Stimulated activated CD4-positive, alpha-beta T cell treated with anti-CD3 and anti-CD28 coated beads, TNF-alpha, amount 100 ng/mL, for 48 hours (primary cell): ENCODE measurements around the gene SERINC2.
A peak's percentile ranks its signal among the peaks of the same experiment; 100 is the strongest.
"Not testable (repeated sequence)": the region's sequence is repeated elsewhere in the genome, so short reads cannot be mapped to it uniquely, and the experiment has no call there.

Experiments
- DNase-seq, 3 donors: peaks; one replicate each; pipeline ENCODE4 v3.0.0-alpha.2; 2020; ENCODE audit warnings: low read depth in 3 of 3

The SERINC2 gene

DNA sequence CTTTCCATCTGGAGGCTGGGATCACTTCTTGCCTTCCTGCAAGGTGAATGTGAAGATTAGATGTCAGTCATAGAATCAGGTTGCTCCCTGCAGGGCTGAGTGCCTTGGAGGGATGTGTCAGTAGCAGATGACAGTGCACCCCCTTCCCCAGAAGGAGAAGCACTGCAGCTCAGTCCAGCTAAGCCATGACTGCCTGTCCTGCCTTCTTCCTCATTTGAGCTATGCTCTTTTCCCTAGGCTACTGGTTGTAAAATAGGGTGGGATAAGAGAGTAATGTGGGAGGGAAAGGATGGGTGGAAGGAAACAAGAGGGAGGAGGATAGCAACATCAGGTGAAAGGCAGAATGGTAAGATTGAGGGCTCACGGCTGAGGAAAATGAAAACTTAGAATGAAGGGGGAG lies 29.0 kb upstream of the SERINC2 start:
- no peak for DNase-seq

- DNase-seq, result not testable (repeated sequence)
These were observed 26.3 kb upstream of the SERINC2 start for GRCh38 chr1:31386576-31387243.

DNA sequence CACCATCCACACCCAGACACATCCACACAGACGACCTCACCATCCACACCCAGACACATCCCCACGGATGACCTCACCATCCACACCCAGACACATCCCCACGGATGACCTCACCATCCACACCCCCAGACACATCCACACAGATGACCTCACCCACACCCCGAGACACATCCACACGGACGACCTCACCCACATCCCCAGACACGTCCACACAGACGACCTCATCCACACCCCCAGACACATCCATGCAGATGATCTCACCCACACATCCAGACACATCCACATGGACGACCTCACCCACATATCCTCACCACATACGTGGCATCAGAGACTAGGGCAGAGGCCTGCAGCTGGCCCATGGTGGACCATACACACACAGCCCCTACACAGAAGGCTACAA lies 25.4 kb upstream of the SERINC2 start:
- no peak for DNase-seq

DNA sequence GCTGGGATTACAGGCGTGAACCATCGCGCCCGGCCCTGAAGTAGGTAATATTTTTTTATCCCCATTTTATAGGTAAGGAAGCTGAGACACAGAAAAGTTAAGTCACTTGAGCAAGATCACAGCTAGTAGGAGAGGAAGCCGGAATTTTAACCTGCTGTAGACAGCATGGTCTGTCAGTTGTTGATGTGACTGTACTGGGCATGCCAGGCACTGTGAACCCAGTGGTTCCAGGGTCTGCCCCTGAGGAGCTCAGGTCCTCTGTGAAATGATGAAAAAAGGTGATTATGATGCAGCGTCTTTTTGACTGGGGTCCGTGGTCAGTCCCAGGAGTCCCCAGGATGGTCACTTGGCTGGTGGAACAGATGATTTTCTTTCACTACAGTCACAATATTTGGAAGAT lies 23.4 kb upstream of the SERINC2 start:
- DNase-seq, result no peak

DNA sequence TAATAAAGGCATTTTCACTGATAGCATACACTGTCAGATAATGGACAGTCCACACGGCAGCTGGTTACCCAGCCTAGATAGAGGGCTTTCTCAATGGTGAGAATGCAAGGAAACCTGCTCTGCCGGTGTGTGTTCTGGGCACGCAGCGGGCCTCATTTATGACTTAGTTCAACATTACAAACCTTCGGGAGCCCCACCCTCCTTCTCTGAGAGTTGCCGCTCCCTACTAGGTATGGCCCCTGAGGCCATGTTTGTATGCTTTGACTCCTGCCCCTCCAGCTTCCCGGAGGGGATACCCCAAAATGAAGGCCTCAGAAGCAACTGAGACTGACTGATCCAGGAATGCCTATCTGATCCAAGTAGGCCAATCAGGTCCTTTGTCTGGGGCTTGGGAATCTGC lies 22.9 kb upstream of the SERINC2 start:
- no peak for DNase-seq

DNA sequence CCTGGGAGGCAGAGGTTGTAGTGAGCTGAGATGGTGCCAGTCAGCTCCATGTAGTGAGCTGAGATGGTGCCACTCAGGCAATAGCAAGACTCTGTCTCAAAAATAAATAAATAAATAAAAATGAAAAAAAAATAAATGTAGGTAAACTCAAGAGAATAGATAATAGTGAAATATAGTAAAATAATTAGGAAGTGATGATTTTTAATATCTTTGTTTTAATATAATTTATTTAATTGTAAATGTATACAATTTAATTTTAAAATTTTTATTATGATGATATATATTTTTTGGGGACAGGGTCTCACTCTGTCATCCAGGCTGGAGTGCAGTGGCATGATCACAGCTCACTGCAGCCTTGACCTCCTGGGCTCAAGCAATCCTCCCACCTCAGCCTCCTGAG lies 19.6 kb upstream of the SERINC2 start:
- DNase-seq, result no peak

- peak; percentile 65 to 82 (median 69) for DNase-seq
These were observed 18.3 kb upstream of the SERINC2 start for GRCh38 chr1:31394584-31395193.

DNA sequence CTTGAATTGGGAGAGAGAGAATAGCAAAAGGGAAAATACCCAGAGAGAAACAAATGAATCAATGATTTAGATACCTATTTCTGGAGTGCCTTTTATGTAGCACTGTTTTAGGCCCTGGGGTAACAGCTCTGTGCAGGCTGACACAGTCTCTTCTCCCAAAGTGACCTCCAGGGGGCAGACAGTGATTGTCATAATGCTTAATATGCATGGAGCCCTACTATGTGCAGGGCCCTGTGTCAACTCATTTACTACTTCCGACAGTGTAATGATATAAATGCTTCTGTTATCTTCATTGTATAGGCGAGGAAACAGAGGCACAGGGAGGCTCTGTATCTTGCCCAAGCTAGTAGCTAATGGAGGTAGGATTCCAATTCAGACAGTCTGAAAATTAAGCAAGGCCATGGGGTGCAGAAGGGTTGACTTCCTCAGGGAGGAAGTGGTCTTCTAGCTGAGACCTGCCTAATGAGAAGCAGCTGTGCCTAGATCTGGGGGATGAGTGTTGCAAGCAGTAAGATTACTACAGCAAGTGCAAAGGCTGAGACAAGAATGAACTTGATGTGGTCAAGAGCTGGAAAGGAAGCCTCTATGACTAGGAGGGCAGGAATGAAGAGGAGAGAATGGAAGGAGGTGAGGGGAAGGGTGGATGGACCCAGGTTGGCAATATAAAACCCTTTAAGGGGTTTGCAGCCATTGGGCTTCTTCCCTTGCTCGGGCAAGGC lies 16.2 kb upstream of the SERINC2 start:
- no peak for DNase-seq

GRCh38 chr1:31397360-31398095 lies 15.5 kb upstream of the SERINC2 start:
- DNase-seq, result no peak

DNA sequence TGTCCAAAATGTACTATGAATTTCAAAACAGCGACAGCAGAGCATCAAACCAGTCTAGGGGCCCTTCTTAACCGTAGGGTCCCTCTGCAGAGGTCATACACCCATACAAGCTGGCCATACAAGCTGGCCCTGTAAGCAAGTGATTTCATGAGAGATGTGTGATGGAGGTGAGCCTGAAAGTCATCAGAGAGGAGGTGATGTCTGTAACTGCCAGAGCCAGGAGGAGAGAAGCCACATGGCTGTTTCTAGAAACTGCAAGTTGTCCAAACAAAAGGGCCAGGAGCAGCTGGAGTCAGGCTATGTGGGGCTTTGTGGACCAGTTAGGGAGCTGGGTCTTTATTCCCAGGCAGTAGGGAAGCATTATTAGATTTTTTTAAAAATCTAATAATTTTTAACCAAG lies 14.8 kb upstream of the SERINC2 start:
- no peak for DNase-seq

DNA sequence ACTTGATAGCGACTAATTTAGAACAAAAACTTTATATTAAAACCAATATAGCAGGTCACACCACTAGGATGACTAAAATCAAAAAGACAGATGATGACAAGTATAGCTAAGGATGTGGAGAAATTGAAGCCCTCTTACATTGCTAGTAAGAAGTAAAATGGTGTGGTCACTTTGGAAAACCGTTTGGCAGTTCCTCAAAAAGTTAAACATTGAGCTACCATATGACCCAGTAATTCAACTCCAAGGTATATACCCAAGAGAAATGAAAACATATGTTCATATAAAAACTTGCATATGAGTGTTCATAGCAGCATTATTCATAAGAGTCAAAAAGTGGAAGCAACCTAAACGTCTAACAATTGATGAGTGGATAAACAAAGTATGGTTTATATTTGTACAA lies 13.0 kb upstream of the SERINC2 start:
- DNase-seq, result no peak

DNA sequence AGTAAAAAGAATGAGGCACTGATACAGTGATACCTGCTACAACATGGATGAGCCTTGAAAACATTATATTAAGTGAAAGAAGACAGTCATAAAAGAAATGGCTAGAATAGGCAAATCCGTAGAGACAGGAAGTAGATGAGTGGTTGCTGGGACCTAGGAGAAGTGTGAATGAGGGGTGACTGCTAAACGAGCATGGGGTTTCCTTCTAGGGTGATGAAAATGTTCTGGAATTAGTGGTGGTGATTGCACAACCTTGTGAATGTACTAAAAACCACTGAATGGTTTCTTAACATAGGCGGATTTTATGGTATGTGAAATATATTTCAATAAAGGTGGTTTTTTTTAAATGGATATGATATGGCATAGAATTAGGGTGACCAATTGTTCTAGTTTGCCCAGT lies 12.6 kb upstream of the SERINC2 start:
- no peak for DNase-seq

GRCh38 chr1:31401241-31401640 lies 11.8 kb upstream of the SERINC2 start:
- DNase-seq, result no peak

GRCh38 chr1:31405578-31406245 lies 7.3 kb upstream of the SERINC2 start:
- no peak for DNase-seq

DNA sequence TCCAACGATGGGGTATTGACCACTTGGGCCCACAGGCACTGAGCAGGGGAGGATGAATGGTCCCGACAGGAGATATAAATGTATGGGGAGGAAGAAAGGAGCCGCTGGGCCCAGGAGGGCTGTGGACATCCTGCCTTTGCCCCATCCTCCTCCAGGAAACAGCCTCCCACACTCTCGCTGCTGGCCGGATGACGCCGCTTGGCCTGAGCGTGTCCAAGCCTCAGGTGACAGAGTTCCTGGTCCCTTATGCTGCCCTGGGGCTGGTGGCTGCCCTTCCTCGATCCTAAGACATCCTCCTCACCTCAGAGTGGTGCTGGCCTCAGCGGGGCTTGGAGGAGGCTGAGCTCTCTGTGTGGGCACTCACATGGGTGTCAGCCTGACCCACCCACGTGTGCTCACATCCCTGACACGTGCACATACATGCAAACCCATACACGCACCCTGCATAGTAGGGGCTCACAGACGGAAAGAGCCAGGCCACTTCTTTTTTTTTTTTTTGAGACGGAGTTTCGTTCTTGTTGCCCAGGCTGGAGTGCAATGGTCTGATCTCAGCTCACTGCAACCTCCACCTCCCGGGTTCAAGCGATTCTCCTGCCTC lies 5.9 kb upstream of the SERINC2 start:
- no peak for DNase-seq

- DNase-seq, result no peak
These were observed 4.2 kb upstream of the SERINC2 start for GRCh38 chr1:31408788-31409318.

GRCh38 chr1:31409946-31410858 lies 2.8 kb upstream of the SERINC2 start:
- DNase-seq, result no peak

DNA sequence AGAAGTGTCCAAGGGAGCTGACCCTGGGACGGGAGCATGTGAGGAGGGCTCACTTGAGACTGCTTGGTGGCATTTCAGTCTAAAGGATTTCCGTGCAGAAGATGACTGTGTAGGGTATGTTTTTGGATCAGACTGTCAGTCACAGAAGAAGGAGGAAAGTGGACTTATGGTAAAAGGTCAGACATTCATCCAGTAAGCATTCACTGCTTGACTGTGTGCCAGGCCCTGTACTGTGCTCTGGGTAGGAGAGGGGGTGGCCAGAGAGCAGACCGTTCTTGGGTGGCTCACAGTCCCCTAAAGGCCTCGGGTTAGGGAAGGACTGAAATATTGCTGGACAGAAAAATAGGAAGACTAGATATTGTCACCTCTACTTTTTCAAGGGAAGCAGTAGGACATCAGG lies 2.1 kb upstream of the SERINC2 start:
- DNase-seq, result no peak

DNA sequence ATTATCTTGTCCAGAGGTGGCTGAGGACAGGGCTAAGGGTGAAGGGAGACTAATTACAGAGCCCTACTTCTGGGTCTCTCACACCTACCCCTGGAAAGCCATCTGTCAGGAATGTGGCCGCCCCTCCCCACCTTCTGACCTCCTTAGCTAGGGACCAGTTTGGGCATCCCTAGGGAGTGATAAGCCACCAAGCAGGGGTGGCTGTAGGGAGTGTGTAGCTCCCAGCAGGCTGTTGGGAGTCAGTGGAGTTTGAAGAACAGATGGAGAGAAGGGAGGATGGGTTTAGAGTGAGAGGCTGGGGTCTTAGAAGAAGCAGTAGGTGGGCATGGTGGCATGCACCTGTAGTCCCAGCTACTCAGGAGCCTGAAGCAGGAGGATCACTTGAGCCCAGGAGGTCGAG lies 808 bp upstream of the SERINC2 start:
- DNase-seq, result no peak

GRCh38 chr1:31413405-31414001 lies 490 bp downstream of the SERINC2 start:
- no peak for DNase-seq
